Activated CD8-positive, alpha-beta T cell treated with anti-CD3 and anti-CD28 coated beads, Interleukin-2, amount 10 ng/mL, durations not matched to agents 7 days and 5 days (primary cell): ENCODE results near the gene SIRPA. TPM values are rescaled to one million over a fixed set of nuclear protein-coding genes. Genes with fewer than 3 reads are reported as not detected.

Experiments used
- ATAC-seq: fragments of 150-1000 bp; cut with Tn5 transposase; one replicate; pipeline ENCODE4 v1.10.0; 2021; ENCODE audit warnings: moderate library complexity
- CTCF ChIA-PET: fragments of 350-600 bp; sonication (Branson Sonifier 250); formaldehyde crosslinking; loops from one replicate; lab custom pipeline; 2021; ENCODE audit warnings: antibody characterized with exemption; lab: Charles Lee
- POLR2A ChIA-PET: fragments of 350-600 bp; sonication (Branson Sonifier 250); formaldehyde crosslinking; loops from one replicate; lab custom pipeline; 2021; ENCODE audit warnings: antibody characterized with exemption; lab: Charles Lee
- DNase-seq: peaks from one replicate; pipeline ENCODE4 v3.0.0-alpha.2; 2020
- H3K27ac Mint-ChIP-seq: one replicate; pipeline ENCODE4 v1.8.0; 2021; ENCODE audit warnings: mild to moderate bottlenecking, mixed read lengths
- H3K27me3 Mint-ChIP-seq: one replicate; pipeline ENCODE4 v1.8.0; 2021; ENCODE audit warnings: low read depth, mixed read lengths
- H3K36me3 Mint-ChIP-seq: one replicate; pipeline ENCODE4 v1.8.0; 2021; ENCODE audit warnings: low read depth, mixed read lengths
- H3K4me1 Mint-ChIP-seq: one replicate; pipeline ENCODE4 v1.8.0; 2021; ENCODE audit warnings: low read depth, mixed read lengths
- H3K4me3 Mint-ChIP-seq: one replicate; pipeline ENCODE4 v1.8.0; 2021; ENCODE audit warnings: mild to moderate bottlenecking, mixed read lengths
- H3K9me3 Mint-ChIP-seq: one replicate; pipeline ENCODE4 v1.8.0; 2022; ENCODE audit warnings: mixed read lengths; ENCODE audit not compliant: insufficient read depth
- total RNA-seq, 2 experiments: library from RNA; stranded (reverse); gene quantifications; one replicate each; pipeline ENCODE4 v1.2.3, GENCODE V29; 2021

SIRPA gene
- not detected for total RNA-seq

GRCh38 chr20:1894951-1895673 is at the start of gene SIRPA:
SIRPA (plus strand) TSS chr20:1895407; CDS start chr20:1895448, 41 bp downstream.
- POLR2A ChIA-PET = no interaction called here
- CTCF ChIA-PET = no interaction called here
- no peak for DNase-seq
- peak; percentile 46 for ATAC-seq
- no peak within 1 kb of the TSS for H3K27ac Mint-ChIP-seq
- H3K36me3 Mint-ChIP-seq = no peaks in the 10 kb centered on the region
- H3K9me3 Mint-ChIP-seq = no peaks in the 10 kb centered on the region
- H3K27me3 Mint-ChIP-seq = peaks cover 59% of the 10 kb centered on the region
- peak within 1 kb of the TSS; percentile 38 for H3K4me3 Mint-ChIP-seq
- no peaks in the 10 kb centered on the region for H3K4me1 Mint-ChIP-seq

- no peak for DNase-seq
- ATAC-seq = no peak
- peaks cover 9% of the 10 kb centered on the region for H3K4me1 Mint-ChIP-seq
- H3K4me3 Mint-ChIP-seq = no peak overlapping the region
- peaks cover 2% of the 10 kb centered on the region for H3K27me3 Mint-ChIP-seq
- H3K36me3 Mint-ChIP-seq = no peaks in the 10 kb centered on the region
- H3K27ac Mint-ChIP-seq = no peak overlapping the region
- ChIA-PET CTCF (interaction anchor here (1.1 kb wide), 1 partner anchor 69 kb away, joined by 3 read pairs; no protein-coding TSS in a partner anchor), POLR2A (no interaction called here)
- H3K9me3 Mint-ChIP-seq = no peaks in the 10 kb centered on the region
Observed at GRCh38 chr20:1845701-1846100, 49.5 kb upstream of the SIRPA start.

GRCh38 chr20:1846341-1846740 is 48.9 kb upstream of the SIRPA start:
- H3K4me1 Mint-ChIP-seq = peaks cover 16% of the 10 kb centered on the region
- ChIA-PET CTCF (interaction anchor here (1.1 kb wide), 1 partner anchor 69 kb away, joined by 3 read pairs; no protein-coding TSS in a partner anchor), POLR2A (no interaction called here)
- DNase-seq (no peak), ATAC-seq (no peak)
- no peaks in the 10 kb centered on the region for H3K9me3 Mint-ChIP-seq
- no peak overlapping the region for H3K27ac Mint-ChIP-seq
- no peaks in the 10 kb centered on the region for H3K36me3 Mint-ChIP-seq
- no peak overlapping the region for H3K4me3 Mint-ChIP-seq
- H3K27me3 Mint-ChIP-seq = peaks cover 2% of the 10 kb centered on the region

- Mint-ChIP-seq H3K27me3 (peaks cover 2% of the 10 kb centered on the region), H3K9me3 (no peaks in the 10 kb centered on the region), H3K36me3 (no peaks in the 10 kb centered on the region), H3K4me3 (no peak overlapping the region), H3K27ac (no peak overlapping the region), H3K4me1 (peaks cover 21% of the 10 kb centered on the region)
- POLR2A ChIA-PET = no interaction called here
- CTCF ChIA-PET = interaction anchor here (1.1 kb wide), 1 partner anchor 70 kb away, joined by 3 read pairs; no protein-coding TSS in a partner anchor
- DNase-seq (no peak), ATAC-seq (no peak)
Observed at GRCh38 chr20:1846876-1847275, 48.3 kb upstream of the SIRPA start.

GRCh38 chr20:1847780-1848179 is 47.4 kb upstream of the SIRPA start:
- CTCF ChIA-PET = interaction anchor here (1.5 kb wide), 1 partner anchor 45 kb away, joined by 3 read pairs; no protein-coding TSS in a partner anchor

GRCh38 chr20:1848373-1848772 is 46.8 kb upstream of the SIRPA start:
- DNase-seq = no peak
- no peak overlapping the region for H3K27ac Mint-ChIP-seq
- ChIA-PET POLR2A (no interaction called here), CTCF (interaction anchor here (1.5 kb wide), 1 partner anchor 46 kb away, joined by 3 read pairs; no protein-coding TSS in a partner anchor)
- no peak overlapping the region for H3K4me3 Mint-ChIP-seq
- ATAC-seq = no peak
- H3K9me3 Mint-ChIP-seq = peaks cover 3% of the 10 kb centered on the region
- no peaks in the 10 kb centered on the region for H3K36me3 Mint-ChIP-seq
- H3K27me3 Mint-ChIP-seq = peaks cover 2% of the 10 kb centered on the region
- peaks cover 21% of the 10 kb centered on the region for H3K4me1 Mint-ChIP-seq

More at GRCh38 chr20:1847780-1848179, 47.4 kb upstream of the SIRPA start:
- Mint-ChIP-seq H3K9me3 (peaks cover 3% of the 10 kb centered on the region), H3K27ac (no peak overlapping the region), H3K4me3 (no peak overlapping the region), H3K27me3 (peaks cover 2% of the 10 kb centered on the region), H3K36me3 (no peaks in the 10 kb centered on the region), H3K4me1 (peaks cover 21% of the 10 kb centered on the region)
- ATAC-seq (no peak), DNase-seq (no peak)
- POLR2A ChIA-PET = no interaction called here

- ATAC-seq (no peak), DNase-seq (no peak)
- Mint-ChIP-seq H3K36me3 (no peaks in the 10 kb centered on the region), H3K27me3 (peaks cover 6% of the 10 kb centered on the region), H3K4me1 (peaks cover 21% of the 10 kb centered on the region), H3K27ac (peak overlapping the region; percentile 87), H3K4me3 (no peak overlapping the region), H3K9me3 (peaks cover 3% of the 10 kb centered on the region)
- ChIA-PET POLR2A (interaction anchor here (0.8 kb wide), 1 partner anchor 19 kb away, joined by 3 read pairs; no protein-coding TSS in a partner anchor), CTCF (interaction anchor here (0.6 to 2.0 kb wide), 3 partner anchors 49 to 667 kb away, joined by 3 to 9 read pairs (median 5); no protein-coding TSS in a partner anchor)
Observed at GRCh38 chr20:1851396-1851795, 43.8 kb upstream of the SIRPA start.

- ATAC-seq (no peak), DNase-seq (no peak)
- peaks cover 3% of the 10 kb centered on the region for H3K9me3 Mint-ChIP-seq
- H3K36me3 Mint-ChIP-seq = no peaks in the 10 kb centered on the region
- H3K4me3 Mint-ChIP-seq = no peak overlapping the region
- POLR2A ChIA-PET = no interaction called here
- no peak overlapping the region for H3K27ac Mint-ChIP-seq
- peaks cover 6% of the 10 kb centered on the region for H3K27me3 Mint-ChIP-seq
- CTCF ChIA-PET = no interaction called here
- H3K4me1 Mint-ChIP-seq = peaks cover 21% of the 10 kb centered on the region
Observed at GRCh38 chr20:1853473-1853872, 41.7 kb upstream of the SIRPA start.

- no peak overlapping the region for H3K4me3 Mint-ChIP-seq
- H3K36me3 Mint-ChIP-seq = no peaks in the 10 kb centered on the region
- no peak for ATAC-seq
- H3K9me3 Mint-ChIP-seq = peaks cover 3% of the 10 kb centered on the region
- H3K27ac Mint-ChIP-seq = no peak overlapping the region
- DNase-seq = no peak
- H3K27me3 Mint-ChIP-seq = peaks cover 6% of the 10 kb centered on the region
- POLR2A ChIA-PET = no interaction called here
- CTCF ChIA-PET = interaction anchor here (1.2 kb wide), 1 partner anchor 30 kb away, joined by 3 read pairs; no protein-coding TSS in a partner anchor
- H3K4me1 Mint-ChIP-seq = peaks cover 20% of the 10 kb centered on the region
Observed at GRCh38 chr20:1854246-1854645, 41.0 kb upstream of the SIRPA start.

GRCh38 chr20:1855109-1855508 is 40.1 kb upstream of the SIRPA start:
- no peak overlapping the region for H3K27ac Mint-ChIP-seq
- H3K27me3 Mint-ChIP-seq = peaks cover 10% of the 10 kb centered on the region
- H3K4me1 Mint-ChIP-seq = peaks cover 17% of the 10 kb centered on the region
- peaks cover 3% of the 10 kb centered on the region for H3K9me3 Mint-ChIP-seq
- H3K4me3 Mint-ChIP-seq = no peak overlapping the region
- ATAC-seq (no peak), DNase-seq (no peak)
- CTCF ChIA-PET = interaction anchor here (1.2 kb wide), 1 partner anchor 31 kb away, joined by 3 read pairs; no protein-coding TSS in a partner anchor
- H3K36me3 Mint-ChIP-seq = no peaks in the 10 kb centered on the region
- POLR2A ChIA-PET = no interaction called here

- no peak overlapping the region for H3K27ac Mint-ChIP-seq
- H3K4me1 Mint-ChIP-seq = peaks cover 11% of the 10 kb centered on the region
- no peak overlapping the region for H3K4me3 Mint-ChIP-seq
- H3K36me3 Mint-ChIP-seq = no peaks in the 10 kb centered on the region
- peaks cover 10% of the 10 kb centered on the region for H3K27me3 Mint-ChIP-seq
- no peak for DNase-seq
- no peak for ATAC-seq
- ChIA-PET POLR2A (no interaction called here), CTCF (interaction anchor here (1.2 kb wide), 1 partner anchor 31 kb away, joined by 3 read pairs; no protein-coding TSS in a partner anchor)
- peaks cover 3% of the 10 kb centered on the region for H3K9me3 Mint-ChIP-seq
Observed at GRCh38 chr20:1855690-1856089, 39.5 kb upstream of the SIRPA start.

GRCh38 chr20:1856424-1856823 is 38.8 kb upstream of the SIRPA start:
- ATAC-seq (no peak), DNase-seq (no peak)
- POLR2A ChIA-PET = no interaction called here
- H3K36me3 Mint-ChIP-seq = no peaks in the 10 kb centered on the region
- H3K9me3 Mint-ChIP-seq = peaks cover 3% of the 10 kb centered on the region
- CTCF ChIA-PET = no interaction called here
- H3K4me3 Mint-ChIP-seq = no peak overlapping the region
- H3K27me3 Mint-ChIP-seq = peaks cover 14% of the 10 kb centered on the region
- no peak overlapping the region for H3K27ac Mint-ChIP-seq
- H3K4me1 Mint-ChIP-seq = peaks cover 4% of the 10 kb centered on the region
